Osteocyte (in vitro differentiated cells): ENCODE data around the gene SLC9A4. TPM values are rescaled to one million over a fixed set of nuclear protein-coding genes. Genes with fewer than 3 reads are reported as not detected.

Experiments
- DNase-seq: peaks from one replicate; pipeline ENCODE4 v3.0.0; 2021; ENCODE audit warnings: mixed read lengths; ENCODE audit not compliant: unreplicated experiment; ENCODE audit errors: extremely low spot score
- H3K27ac Mint-ChIP-seq: one replicate; pipeline ENCODE4 v1.8.0; 2021; ENCODE audit warnings: mild to moderate bottlenecking, mixed read lengths; ENCODE audit not compliant: unreplicated experiment
- H3K27me3 Mint-ChIP-seq: one replicate; pipeline ENCODE4 v1.8.0; 2021; ENCODE audit warnings: mixed read lengths; ENCODE audit not compliant: unreplicated experiment
- H3K36me3 Mint-ChIP-seq: one replicate; pipeline ENCODE4 v1.8.0; 2021; ENCODE audit warnings: mixed read lengths; ENCODE audit not compliant: unreplicated experiment
- H3K4me1 Mint-ChIP-seq: one replicate; pipeline ENCODE4 v1.8.0; 2021; ENCODE audit warnings: mixed read lengths; ENCODE audit not compliant: unreplicated experiment
- H3K4me3 Mint-ChIP-seq: one replicate; pipeline ENCODE4 v1.8.0; 2021; ENCODE audit warnings: mild to moderate bottlenecking, moderate library complexity, mixed read lengths; ENCODE audit not compliant: unreplicated experiment
- H3K9me3 Mint-ChIP-seq: one replicate; pipeline ENCODE4 v1.8.0; 2021; ENCODE audit warnings: mixed read lengths; ENCODE audit not compliant: unreplicated experiment
- CTCF ChIP-seq: fragments of 200-600 bp; sonication (generic); IDR thresholded peaks from 2 replicates; pipeline ENCODE4 v1.5.0; 2021; ENCODE audit warnings: antibody characterized with exemption, mild to moderate bottlenecking, moderate library complexity
- total RNA-seq: library from RNA; stranded (reverse); gene quantifications from 2 replicates; pipeline ENCODE4 v1.2.1, GENCODE V29; 2021

The SLC9A4 gene
- total RNA-seq, 1 donor from 2014 or later: not detected

GRCh38 chr2:102527086-102527485 is 54.1 kb downstream of the SLC9A4 start:
- Mint-ChIP-seq H3K27ac (no peak overlapping the region), H3K4me1 (no peaks in the 10 kb centered on the region)

GRCh38 chr2:102538491-102538890 is 65.5 kb downstream of the SLC9A4 start:
- no peak overlapping the region for H3K27ac Mint-ChIP-seq
- no peaks in the 10 kb centered on the region for H3K9me3 Mint-ChIP-seq
- H3K4me1 Mint-ChIP-seq: peaks cover 3% of the 10 kb centered on the region
- no peak for TF ChIP-seq CTCF
- H3K4me3 Mint-ChIP-seq: no peak overlapping the region
- H3K27me3 Mint-ChIP-seq: peaks cover 18% of the 10 kb centered on the region
- H3K36me3 Mint-ChIP-seq: no peaks in the 10 kb centered on the region
- DNase-seq: no peak

More at GRCh38 chr2:102527086-102527485, 54.1 kb downstream of the SLC9A4 start:
- Mint-ChIP-seq H3K27me3 (peaks cover 22% of the 10 kb centered on the region), H3K4me3 (no peak overlapping the region), H3K9me3 (no peaks in the 10 kb centered on the region), H3K36me3 (no peaks in the 10 kb centered on the region)
- TF ChIP-seq CTCF: no peak
- DNase-seq: no peak

- no peaks in the 10 kb centered on the region for H3K36me3 Mint-ChIP-seq
- peaks cover 25% of the 10 kb centered on the region for H3K27me3 Mint-ChIP-seq
- H3K27ac Mint-ChIP-seq: no peak overlapping the region
- no peak overlapping the region for H3K4me3 Mint-ChIP-seq
- H3K9me3 Mint-ChIP-seq: no peaks in the 10 kb centered on the region
- no peak for TF ChIP-seq CTCF
- DNase-seq: no peak
- peaks cover 3% of the 10 kb centered on the region for H3K4me1 Mint-ChIP-seq
Observed at GRCh38 chr2:102540882-102541281, 67.9 kb downstream of the SLC9A4 start.

DNA sequence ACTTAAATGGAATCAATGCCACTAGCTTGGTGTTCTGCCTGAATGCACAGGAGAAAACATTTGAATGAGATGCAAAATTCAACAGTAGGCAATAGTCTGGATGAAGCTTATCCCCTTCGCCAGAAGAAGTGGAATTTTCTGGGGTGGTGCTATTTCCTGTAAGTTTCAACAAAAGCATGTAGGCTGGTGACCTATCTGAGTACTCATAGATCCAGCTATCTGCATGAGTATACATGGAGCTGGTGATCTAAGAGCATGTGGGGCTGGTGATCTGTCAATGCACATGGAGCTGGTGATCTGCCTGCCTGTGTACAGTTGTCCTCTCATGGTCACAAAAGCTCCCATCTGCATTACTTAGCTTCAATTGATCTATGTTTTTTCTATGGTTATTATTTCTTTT is 71.2 kb downstream of the SLC9A4 start:
- peaks cover 3% of the 10 kb centered on the region for H3K4me1 Mint-ChIP-seq
- H3K27ac Mint-ChIP-seq: no peak overlapping the region
- no peak overlapping the region for H3K4me3 Mint-ChIP-seq
- no peak for DNase-seq
- TF ChIP-seq CTCF: no peak
- peaks cover 7% of the 10 kb centered on the region for H3K9me3 Mint-ChIP-seq
- H3K36me3 Mint-ChIP-seq: no peaks in the 10 kb centered on the region
- peaks cover 16% of the 10 kb centered on the region for H3K27me3 Mint-ChIP-seq

GRCh38 chr2:102547462-102547861 is 74.4 kb downstream of the SLC9A4 start:
- Mint-ChIP-seq H3K4me3 (no peak overlapping the region), H3K27ac (no peak overlapping the region), H3K36me3 (no peaks in the 10 kb centered on the region), H3K4me1 (no peaks in the 10 kb centered on the region), H3K9me3 (peaks cover 19% of the 10 kb centered on the region), H3K27me3 (peaks cover 9% of the 10 kb centered on the region)
- no peak for DNase-seq
- TF ChIP-seq CTCF: no peak
